ENCODE data around the gene NAGLU. TPM values are rescaled to one million over a fixed set of nuclear protein-coding genes. Genes with fewer than 3 reads are reported as not detected.

Gene NAGLU
- total and polyA plus RNA-seq, 2 of the 13 experiments (the other 11 are each of a cell fraction or from before 2014, with no cell fraction given) = 28.2 to 40.1 TPM

- TF ChIP-seq ZIK1 (CRISPR knock-in tag; IDR thresholded peaks at IDR 0.05; ENCODE audit: borderline replicate concordance, low read depth) = no peak
- no peak for TF ChIP-seq ZNF30 (CRISPR knock-in tag; IDR thresholded peaks at IDR 0.05)
- TF ChIP-seq RELA (CRISPR knock-in tag; IDR thresholded peaks at IDR 0.05) = no peak
- peak; percentile 20; the same call in 1 of the 2 replicates for TF ChIP-seq ZNF816 (CRISPR knock-in tag; IDR thresholded peaks at IDR 0.05; ENCODE audit: borderline replicate concordance)
- TF ChIP-seq ZNF672 (CRISPR knock-in tag; IDR thresholded peaks at IDR 0.05) = no peak
- peak; percentile 16; the same call in 1 of the 2 replicates for TF ChIP-seq REPIN1 (CRISPR knock-in tag; IDR thresholded peaks at IDR 0.05; ENCODE audit: borderline replicate concordance, low read depth)
- TF ChIP-seq SP1 (IDR thresholded peaks at IDR 0.05) = no peak
- TF ChIP-seq SP1 (CRISPR knock-in tag; IDR thresholded peaks at IDR 0.05) = 0 out of 2 replicates have a peak, but pooled peaks have one; percentile 4
- peak; percentile 20; the same call in 1 of the 2 replicates for TF ChIP-seq ZNF709 (CRISPR knock-in tag; IDR thresholded peaks at IDR 0.05)
- TF ChIP-seq ZSCAN25 (CRISPR knock-in tag; IDR thresholded peaks at IDR 0.05) = no peak
- TF ChIP-seq ZBTB20 (CRISPR knock-in tag; IDR thresholded peaks at IDR 0.05; ENCODE audit: borderline replicate concordance, low read depth) = no peak
- no peak for TF ChIP-seq PHF5A (CRISPR knock-in tag; IDR thresholded peaks at IDR 0.05; ENCODE audit: low read depth, unreplicated experiment)
- TF ChIP-seq, protein P1, sequence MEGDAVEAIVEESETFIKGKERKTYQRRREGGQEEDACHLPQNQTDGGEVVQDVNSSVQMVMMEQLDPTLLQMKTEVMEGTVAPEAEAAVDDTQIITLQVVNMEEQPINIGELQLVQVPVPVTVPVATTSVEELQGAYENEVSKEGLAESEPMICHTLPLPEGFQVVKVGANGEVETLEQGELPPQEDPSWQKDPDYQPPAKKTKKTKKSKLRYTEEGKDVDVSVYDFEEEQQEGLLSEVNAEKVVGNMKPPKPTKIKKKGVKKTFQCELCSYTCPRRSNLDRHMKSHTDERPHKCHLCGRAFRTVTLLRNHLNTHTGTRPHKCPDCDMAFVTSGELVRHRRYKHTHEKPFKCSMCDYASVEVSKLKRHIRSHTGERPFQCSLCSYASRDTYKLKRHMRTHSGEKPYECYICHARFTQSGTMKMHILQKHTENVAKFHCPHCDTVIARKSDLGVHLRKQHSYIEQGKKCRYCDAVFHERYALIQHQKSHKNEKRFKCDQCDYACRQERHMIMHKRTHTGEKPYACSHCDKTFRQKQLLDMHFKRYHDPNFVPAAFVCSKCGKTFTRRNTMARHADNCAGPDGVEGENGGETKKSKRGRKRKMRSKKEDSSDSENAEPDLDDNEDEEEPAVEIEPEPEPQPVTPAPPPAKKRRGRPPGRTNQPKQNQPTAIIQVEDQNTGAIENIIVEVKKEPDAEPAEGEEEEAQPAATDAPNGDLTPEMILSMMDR (CRISPR knock-in tag; IDR thresholded peaks at IDR 0.05) = peak; percentile 64
- TF ChIP-seq, protein P2, sequence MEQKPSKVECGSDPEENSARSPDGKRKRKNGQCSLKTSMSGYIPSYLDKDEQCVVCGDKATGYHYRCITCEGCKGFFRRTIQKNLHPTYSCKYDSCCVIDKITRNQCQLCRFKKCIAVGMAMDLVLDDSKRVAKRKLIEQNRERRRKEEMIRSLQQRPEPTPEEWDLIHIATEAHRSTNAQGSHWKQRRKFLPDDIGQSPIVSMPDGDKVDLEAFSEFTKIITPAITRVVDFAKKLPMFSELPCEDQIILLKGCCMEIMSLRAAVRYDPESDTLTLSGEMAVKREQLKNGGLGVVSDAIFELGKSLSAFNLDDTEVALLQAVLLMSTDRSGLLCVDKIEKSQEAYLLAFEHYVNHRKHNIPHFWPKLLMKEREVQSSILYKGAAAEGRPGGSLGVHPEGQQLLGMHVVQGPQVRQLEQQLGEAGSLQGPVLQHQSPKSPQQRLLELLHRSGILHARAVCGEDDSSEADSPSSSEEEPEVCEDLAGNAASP (CRISPR knock-in tag; IDR thresholded peaks at IDR 0.05; ENCODE audit: borderline replicate concordance) = peak; percentile 91
- TF ChIP-seq ZNF24 (IDR thresholded peaks at IDR 0.05) = no peak
- TF ChIP-seq BORCS8-MEF2B (CRISPR knock-in tag; IDR thresholded peaks at IDR 0.05) = 0 out of 2 replicates have a peak, but pooled peaks have one; percentile 18
- TF ChIP-seq BRF2 (CRISPR knock-in tag; IDR thresholded peaks at IDR 0.05) = no peak
- no peak for TF ChIP-seq NRL (CRISPR knock-in tag; IDR thresholded peaks at IDR 0.05; ENCODE audit: borderline replicate concordance)
- TF ChIP-seq TAF1 (CRISPR knock-in tag; IDR thresholded peaks at IDR 0.05) = peak; percentile 22; the same call in 1 of the 2 replicates
- TF ChIP-seq FOXA1 (IDR thresholded peaks at IDR 0.05) = no peak
- TF ChIP-seq FOXA1 (CRISPR knock-in tag; IDR thresholded peaks at IDR 0.05) = no peak
- peak; percentile 77; the same call in 1 of the 2 replicates for TF ChIP-seq ZMYM2 (CRISPR knock-in tag; IDR thresholded peaks at IDR 0.05)
- TF ChIP-seq, protein P3, sequence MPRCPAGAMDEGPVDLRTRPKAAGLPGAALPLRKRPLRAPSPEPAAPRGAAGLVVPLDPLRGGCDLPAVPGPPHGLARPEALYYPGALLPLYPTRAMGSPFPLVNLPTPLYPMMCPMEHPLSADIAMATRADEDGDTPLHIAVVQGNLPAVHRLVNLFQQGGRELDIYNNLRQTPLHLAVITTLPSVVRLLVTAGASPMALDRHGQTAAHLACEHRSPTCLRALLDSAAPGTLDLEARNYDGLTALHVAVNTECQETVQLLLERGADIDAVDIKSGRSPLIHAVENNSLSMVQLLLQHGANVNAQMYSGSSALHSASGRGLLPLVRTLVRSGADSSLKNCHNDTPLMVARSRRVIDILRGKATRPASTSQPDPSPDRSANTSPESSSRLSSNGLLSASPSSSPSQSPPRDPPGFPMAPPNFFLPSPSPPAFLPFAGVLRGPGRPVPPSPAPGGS (CRISPR knock-in tag; IDR thresholded peaks at IDR 0.05) = 0 out of 2 replicates have a peak, but pooled peaks have one; percentile 14
- peak; percentile 82 for TF ChIP-seq RAD21 (CRISPR knock-in tag; IDR thresholded peaks at IDR 0.05)
- peak; percentile 35; the same call in 1 of the 2 replicates for TF ChIP-seq ZMYM3 (CRISPR knock-in tag; IDR thresholded peaks at IDR 0.05)
- no peak for TF ChIP-seq ZSCAN12 (CRISPR knock-in tag; IDR thresholded peaks at IDR 0.05)
Measured at GRCh38 chr17:42531455-42532354, 4.3 kb upstream of the NAGLU start (continued).

Measured in HepG2 (cell line).